GM12864 (cell line): ENCODE data around the gene FMN2.

ENCODE experiments used
- DNase-seq: peaks from one replicate; pipeline ENCODE4 v3.0.0-alpha.2; 2011; ENCODE audit warnings: low read depth
- H3K4me3 ChIP-seq: 2 replicates; pipeline ENCODE4 v1.5.1; 2011; ENCODE audit warnings: mild to moderate bottlenecking, low read depth, low read length, control low read depth
- CTCF ChIP-seq: IDR thresholded peaks from 2 replicates; pipeline ENCODE4 v1.5.1; 2011; ENCODE audit warnings: low read depth, mild to moderate bottlenecking, moderate library complexity, low read length, control low read depth, inconsistent platforms; ENCODE audit errors: missing control alignments

Gene FMN2

GRCh38 chr1:240391660-240392260 is 300.1 kb downstream of the FMN2 start:
- no peak overlapping the region for H3K4me3 ChIP-seq
- no peak for DNase-seq
- TF ChIP-seq CTCF: no peak

GRCh38 chr1:240394353-240394752 is 302.7 kb downstream of the FMN2 start:
- H3K4me3 ChIP-seq: no peak overlapping the region
- TF ChIP-seq CTCF: no peak
- DNase-seq: no peak

- TF ChIP-seq CTCF: no peak
- H3K4me3 ChIP-seq: no peak overlapping the region
Observed at GRCh38 chr1:240395336-240395735, 303.7 kb downstream of the FMN2 start.

GRCh38 chr1:240399381-240399780 is 307.7 kb downstream of the FMN2 start:
- H3K4me3 ChIP-seq: no peak overlapping the region
- no peak for TF ChIP-seq CTCF
- DNase-seq: no peak

More at GRCh38 chr1:240395336-240395735, 303.7 kb downstream of the FMN2 start:
- DNase-seq: no peak

GRCh38 chr1:240401731-240402130 is 310.0 kb downstream of the FMN2 start:
- no peak for TF ChIP-seq CTCF

GRCh38 chr1:240402326-240402725 is 310.6 kb downstream of the FMN2 start:
- no peak for TF ChIP-seq CTCF
- no peak for DNase-seq

More at GRCh38 chr1:240401731-240402130, 310.0 kb downstream of the FMN2 start:
- DNase-seq: no peak
- no peak overlapping the region for H3K4me3 ChIP-seq

GRCh38 chr1:240404286-240404685 is 312.6 kb downstream of the FMN2 start:
- TF ChIP-seq CTCF: no peak
- no peak overlapping the region for H3K4me3 ChIP-seq
- no peak for DNase-seq

More at GRCh38 chr1:240402326-240402725, 310.6 kb downstream of the FMN2 start:
- no peak overlapping the region for H3K4me3 ChIP-seq
